Psoas muscle (tissue), 8 donors: Measurements from ENCODE around the gene GRID2. TPM values are rescaled to one million over a fixed set of nuclear protein-coding genes. Genes with fewer than 3 reads are reported as not detected.

Experiments used
- ATAC-seq, 4 donors: fragments of 200-7000 bp; cut with Tn5 transposase; one replicate each; pipeline ENCODE4 v1.9.1; 2020; ENCODE audit warnings: moderate library complexity in 3 of 4, mild to moderate bottlenecking in 2 of 4
- DNase-seq, 2 donors: peaks; one replicate each; pipeline ENCODE4 v3.0.0-alpha.2; 2020
- H3K27ac ChIP-seq: fragments of 200-600 bp; one replicate; pipeline ENCODE4 v1.8.0; 2022
- H3K27me3 ChIP-seq, 3 donors: fragments of 200-600 bp in 1 of 3; one replicate each; pipeline versions ENCODE4 v1.6.1 to v1.8.0; 2013 to 2022; ENCODE audit warnings: low read length in 2 of 3, mild to moderate bottlenecking in 2 of 3, moderate library complexity in 1 of 3; ENCODE audit not compliant: insufficient read depth in 3 of 3
- H3K36me3 ChIP-seq, 2 donors: fragments of 200-600 bp in 1 of 2; one replicate each; pipeline versions ENCODE4 v1.6.1 to v1.8.0; 2013 to 2022; ENCODE audit warnings: low read depth in 1 of 2, mild to moderate bottlenecking in 1 of 2, moderate library complexity in 1 of 2; ENCODE audit not compliant: insufficient read depth in 1 of 2
- H3K4me1 ChIP-seq: fragments of 200-600 bp; one replicate; pipeline ENCODE4 v1.8.0; 2022
- H3K4me3 ChIP-seq: fragments of 200-600 bp; one replicate; pipeline ENCODE4 v1.8.0; 2022; ENCODE audit warnings: mild to moderate bottlenecking
- H3K9me3 ChIP-seq: fragments of 200-600 bp; one replicate; pipeline ENCODE4 v1.8.0; 2022
- CTCF ChIP-seq: fragments of 200-600 bp; IDR thresholded peaks from one replicate; pipeline ENCODE4 v1.8.0; 2022; ENCODE audit warnings: antibody characterized with exemption
- WGBS, 3 donors: extraction: QIAGEN DNeasy Blood & Tissue Kit; methylation state at CpG; one replicate each; pipeline versions ENCODE4 v1.1.6 to v1.1.7; 2013; 5-methylcytosine and 5-hydroxymethylcytosine counted together
- intact Hi-C, 2 donors: fragments of 100-400 bp; cut with DNase I; formaldehyde crosslinking; loops; one replicate each; pipeline versions ENCODE4 v1.11.0 to v1.14.2; 2022
- polyA plus RNA-seq, 3 donors: library from polyadenylated mRNA; stranded (reverse); fragments of 200-250 nt; gene quantifications; one replicate each; pipeline ENCODE4 v1.2.3, GENCODE V29; 2013
- total RNA-seq, 4 donors: library from RNA; stranded (reverse); fragmentation: NEBNext Ultra II Directional in 2 of 4; extraction: Animal tissue kit (Norgen Biotek cat#: 25700) in 2 of 4; gene quantifications; one replicate each; pipeline versions ENCODE4 v1.2.1 to v1.2.4, GENCODE V29; 2021 to 2023
- donor health status: healthy with polysubstance abuse.
- donor health status: DM: no; HTN: no; CAD: no; lungs with moderate emphysema.
- donor health status: Bipolar disorder and iron deficiency.
- donor health status: healthy.
- donor health status: DM: yes; HTN: yes; CAD: no.
- donor health status: DM: no; HTN: no; CAD: no.
- donor health status: DM: no; HTN: no; CAD: no.
- donor health status: DM: yes; HTN: yes; CAD: no.

Gene GRID2
- total and polyA plus RNA-seq, 7 donors: not detected

GRCh38 chr4:92615049-92615448 lies 311.3 kb downstream of the GRID2 start:
- WGBS, 3 donors: 64 to 84% (median 64%) methylated on average over 1 of the region's 1 CpG

GRCh38 chr4:92618968-92619367 lies 315.2 kb downstream of the GRID2 start:
- no peak overlapping the region for H3K27ac ChIP-seq
- H3K36me3 ChIP-seq: no peaks in the 10 kb centered on the region
- DNase-seq (no peak), ATAC-seq (no peak)
- H3K4me3 ChIP-seq: no peak overlapping the region
- no peaks in the 10 kb centered on the region for H3K4me1 ChIP-seq
- TF ChIP-seq CTCF: no peak
- whole genome bisulfite sequencing, 3 donors: 88 to 96% (median 92%) methylated on average over 2 of the region's 2 CpGs
- no peaks in the 10 kb centered on the region for H3K27me3 ChIP-seq
- no peaks in the 10 kb centered on the region for H3K9me3 ChIP-seq
- intact Hi-C loops: no loop called here

More at GRCh38 chr4:92615049-92615448, 311.3 kb downstream of the GRID2 start:
- DNase-seq (no peak), ATAC-seq (no peak)
- intact Hi-C loops: no loop called here
- no peaks in the 10 kb centered on the region for H3K36me3 ChIP-seq
- no peak overlapping the region for H3K27ac ChIP-seq
- H3K4me1 ChIP-seq: no peaks in the 10 kb centered on the region
- no peaks in the 10 kb centered on the region for H3K27me3 ChIP-seq
- TF ChIP-seq CTCF: no peak
- H3K4me3 ChIP-seq: no peak overlapping the region
- H3K9me3 ChIP-seq: no peaks in the 10 kb centered on the region

GRCh38 chr4:92629302-92629701 lies 325.5 kb downstream of the GRID2 start:
- intact Hi-C loops: no loop called here
- TF ChIP-seq CTCF: no peak
- DNase-seq (no peak), ATAC-seq (no peak)
- Histone ChIP-seq H3K4me1 (no peaks in the 10 kb centered on the region), H3K4me3 (no peak overlapping the region), H3K9me3 (peaks cover 15% of the 10 kb centered on the region), H3K27ac (no peak overlapping the region), H3K36me3 (no peaks in the 10 kb centered on the region), H3K27me3 (no peaks in the 10 kb centered on the region)
- 71 to 77% (median 74%) methylated on average over 2 of the region's 2 CpGs for WGBS, 3 donors

GRCh38 chr4:92634882-92635281 lies 331.1 kb downstream of the GRID2 start:
- no peak for TF ChIP-seq CTCF
- intact Hi-C loops: no loop called here
- no peak for DNase-seq
- Histone ChIP-seq H3K27me3 (no peaks in the 10 kb centered on the region), H3K9me3 (no peaks in the 10 kb centered on the region), H3K4me1 (no peaks in the 10 kb centered on the region), H3K27ac (no peak overlapping the region), H3K4me3 (no peak overlapping the region), H3K36me3 (no peaks in the 10 kb centered on the region)
- no peak for ATAC-seq
- WGBS, 3 donors: 26 to 42% (median 29%) methylated on average over 3 of the region's 3 CpGs

- WGBS, 3 donors: 15 to 28% (median 20%) methylated on average over 6 of the region's 6 CpGs
- Histone ChIP-seq H3K36me3 (no peaks in the 10 kb centered on the region), H3K9me3 (no peaks in the 10 kb centered on the region), H3K4me1 (no peaks in the 10 kb centered on the region), H3K27me3 (no peaks in the 10 kb centered on the region), H3K4me3 (no peak overlapping the region), H3K27ac (no peak overlapping the region)
- no peak for DNase-seq
- no peak for ATAC-seq
- no peak for TF ChIP-seq CTCF
- intact Hi-C loops: no loop called here
Measured at GRCh38 chr4:92636038-92636806, 332.5 kb downstream of the GRID2 start.
